IMR-90 (cell line): Measurements from ENCODE around the gene SMC5. TPM values are rescaled to one million over a fixed set of nuclear protein-coding genes. Genes with fewer than 3 reads are reported as not detected.

Experiments
- ATAC-seq: fragments of 200-7000 bp; cut with Tn5 transposase; 2 replicates; pipeline ENCODE4 v1.9.1; 2020; ENCODE audit warnings: low read depth, mild to moderate bottlenecking, moderate library complexity
- Bru-seq: library from RNA; stranded (reverse); fragments of 400-500 nt; gene quantifications from one replicate; lab custom pipeline; 2021; lab: Mats Ljungman, UMichigan
- BruChase-seq, 2 experiments: library from RNA; stranded (reverse); fragments of 400-500 nt; gene quantifications; one replicate each; lab custom pipeline; 2021; lab: Mats Ljungman, UMichigan
- BruUV-seq: library from RNA; stranded (reverse); fragments of 400-500 nt; replicated peaks from 2 replicates; lab custom pipeline; 2021; lab: Mats Ljungman, UMichigan
- CTCF ChIA-PET: fragments of 300-600 bp; formaldehyde crosslinking; extraction: SDS; loops from one replicate; lab custom pipeline; 2021; ENCODE audit warnings: antibody characterized with exemption; lab: Yijun Ruan, JAX
- POLR2A ChIA-PET: fragments of 300-600 bp; sonication (Branson Sonifier 250); formaldehyde crosslinking; loops from one replicate; lab custom pipeline; 2022; ENCODE audit warnings: antibody characterized with exemption; ENCODE audit not compliant: unreplicated experiment; lab: Charles Lee
- DNase-seq: peaks from one replicate; pipeline ENCODE4 v3.0.0; 2013
- H2AFZ ChIP-seq: replicated peaks from 2 replicates; pipeline ENCODE3; 2013; ENCODE audit warnings: low read length, mild to moderate bottlenecking; ENCODE audit not compliant: poor library complexity
- H2AK5ac ChIP-seq: 2 replicates; pipeline ENCODE4 v1.6.1; 2013; ENCODE audit warnings: low read depth, low read length, inconsistent platforms
- H2AK9ac ChIP-seq: replicated peaks from 2 replicates; pipeline ENCODE3; 2013; ENCODE audit warnings: mild to moderate bottlenecking, low read depth, low read length, moderate library complexity; ENCODE audit not compliant: poor library complexity
- H2BK120ac ChIP-seq: 2 replicates; pipeline ENCODE4 v1.6.1; 2013; ENCODE audit warnings: low read depth, low read length, inconsistent platforms
- H2BK15ac ChIP-seq: 3 replicates; pipeline ENCODE4 v1.6.1; 2013; ENCODE audit warnings: low read depth, low read length, inconsistent platforms
- H2BK20ac ChIP-seq: 2 replicates; pipeline ENCODE4 v1.6.1; 2013; ENCODE audit warnings: low read depth, mild to moderate bottlenecking, inconsistent platforms, low read length, moderate library complexity
- H2BK5ac ChIP-seq: 2 replicates; pipeline ENCODE4 v1.6.1; 2013; ENCODE audit warnings: mild to moderate bottlenecking, low read depth, low read length, inconsistent platforms; ENCODE audit not compliant: poor library complexity, severe bottlenecking
- H3K14ac ChIP-seq: replicated peaks from 2 replicates; pipeline ENCODE4 v1.6.1; 2013; ENCODE audit warnings: low read depth, low read length, inconsistent platforms
- H3K18ac ChIP-seq: 2 replicates; pipeline ENCODE4 v1.6.1; 2013; ENCODE audit warnings: low read depth, low read length, control low read depth
- H3K23ac ChIP-seq: 2 replicates; pipeline ENCODE4 v1.6.1; 2013; ENCODE audit warnings: low read depth, low read length, inconsistent platforms
- H3K27ac ChIP-seq: 2 replicates; pipeline ENCODE4 v1.5.1; 2013; ENCODE audit warnings: mild to moderate bottlenecking, control low read depth, low read length; ENCODE audit not compliant: insufficient read depth
- H3K27me3 ChIP-seq: 2 replicates; pipeline ENCODE4 v1.6.1; 2013; ENCODE audit warnings: low read length; ENCODE audit not compliant: control insufficient read depth, insufficient read depth
- H3K36me3 ChIP-seq: 2 replicates; pipeline ENCODE4 v1.6.1; 2013; ENCODE audit warnings: low read length, mixed read lengths; ENCODE audit not compliant: control insufficient read depth, insufficient read depth
- H3K4ac ChIP-seq: 2 replicates; pipeline ENCODE4 v1.6.1; 2013; ENCODE audit warnings: low read depth, low read length, inconsistent platforms
- H3K4me1 ChIP-seq: 2 replicates; pipeline ENCODE4 v1.6.1; 2013; ENCODE audit warnings: low read length, mixed read lengths; ENCODE audit not compliant: control insufficient read depth, insufficient read depth
- H3K4me2 ChIP-seq: 2 replicates; pipeline ENCODE4 v1.6.1; 2013; ENCODE audit warnings: low read depth, mild to moderate bottlenecking, control low read depth, low read length, moderate library complexity
- H3K4me3 ChIP-seq: 2 replicates; pipeline ENCODE4 v1.5.1; 2013; ENCODE audit warnings: low read depth, mild to moderate bottlenecking, control low read depth, low read length, moderate library complexity; ENCODE audit not compliant: insufficient read depth
- H3K56ac ChIP-seq: 2 replicates; pipeline ENCODE4 v1.6.1; 2013; ENCODE audit warnings: low read length, inconsistent platforms; ENCODE audit not compliant: insufficient read depth; ENCODE audit errors: extremely low read depth
- H3K79me1 ChIP-seq, 2 experiments: 2 replicates each; pipeline ENCODE4 v1.6.1; 2013; ENCODE audit warnings: low read length in 2 of 2, inconsistent platforms in 1 of 2, low read depth in 1 of 2
- H3K9ac ChIP-seq: 2 replicates; pipeline ENCODE4 v1.6.1; 2013; ENCODE audit warnings: low read depth, low read length, control low read depth
- H3K9me1 ChIP-seq: 2 replicates; pipeline ENCODE4 v1.6.1; 2013; ENCODE audit warnings: low read length, inconsistent platforms; ENCODE audit not compliant: insufficient read depth
- H3K9me3 ChIP-seq: 2 replicates; pipeline ENCODE4 v1.6.1; 2013; ENCODE audit warnings: low read length; ENCODE audit not compliant: control insufficient read depth, insufficient read depth
- H4K20me1 ChIP-seq: 2 replicates; pipeline ENCODE4 v1.6.1; 2013; ENCODE audit warnings: low read length, inconsistent platforms; ENCODE audit not compliant: insufficient read depth
- H4K5ac ChIP-seq: 2 replicates; pipeline ENCODE4 v1.6.1; 2013; ENCODE audit warnings: mild to moderate bottlenecking, low read depth, low read length, control low read depth
- H4K8ac ChIP-seq, 2 experiments: 2 replicates each; pipeline ENCODE4 v1.6.1; 2013; ENCODE audit warnings: low read depth in 2 of 2, low read length in 2 of 2, control low read depth in 1 of 2, inconsistent platforms in 1 of 2
- H4K91ac ChIP-seq: 2 replicates; pipeline ENCODE4 v1.6.1; 2013; ENCODE audit warnings: low read depth, low read length, inconsistent platforms; ENCODE audit not compliant: insufficient read depth
- CHD1 ChIP-seq: IDR thresholded peaks from 2 replicates; pipeline ENCODE4 v1.6.1; 2012; ENCODE audit warnings: low read depth, low read length, improper control_type of control experiment
- MAFK ChIP-seq: IDR thresholded peaks from 2 replicates; pipeline ENCODE4 v1.6.1; 2012; ENCODE audit warnings: low read depth, low read length, improper control_type of control experiment
- MAZ ChIP-seq: IDR thresholded peaks from 2 replicates; pipeline ENCODE4 v1.6.1; 2012; ENCODE audit warnings: low read depth, mild to moderate bottlenecking, low read length, improper control_type of control experiment, moderate library complexity, borderline replicate concordance
- MXI1 ChIP-seq: IDR thresholded peaks from 2 replicates; pipeline ENCODE4 v1.6.1; 2012; ENCODE audit warnings: low read depth, mild to moderate bottlenecking, low read length, moderate library complexity, borderline replicate concordance
- POLR2A ChIP-seq: IDR thresholded peaks from 2 replicates; pipeline ENCODE4 v1.6.1; 2012; ENCODE audit warnings: mild to moderate bottlenecking, low read depth, low read length
- RAD21 ChIP-seq: IDR thresholded peaks from 2 replicates; pipeline ENCODE4 v1.6.1; 2012; ENCODE audit warnings: low read length, improper control_type of control experiment
- SMC3 ChIP-seq: fragments of 150-350 bp; IDR thresholded peaks from 2 replicates; pipeline ENCODE4 v1.6.1; 2016; ENCODE audit warnings: low read depth, mild to moderate bottlenecking, antibody characterized with exemption, low read length, moderate library complexity
- USF2 ChIP-seq: fragments of 150-350 bp; IDR thresholded peaks from 2 replicates; pipeline ENCODE4 v1.6.1; 2017; ENCODE audit warnings: mild to moderate bottlenecking, antibody characterized with exemption, low read length, low read depth
- WGBS, 2 experiments: methylation state at CpG; one replicate each; pipeline versions ENCODE4 v1.1.5 to v1.1.7; 2013; ENCODE audit warnings: missing lambda C conversion rate in 2 of 2; ENCODE audit not compliant: insufficient read length in 1 of 2; ENCODE audit errors: extremely low coverage in 2 of 2; 5-methylcytosine and 5-hydroxymethylcytosine counted together
- dilution Hi-C: fragments of 300-500 bp; cut with HindIII; formaldehyde crosslinking; loops from one replicate; pipeline ENCODE4 v1.14.3; 2018; ENCODE audit warnings: low sequenced_read_pairs; ENCODE audit not compliant: unreplicated experiment
- in situ Hi-C: fragments of 300-500 bp; cut with MboI; formaldehyde crosslinking; loops from 3 replicates; pipeline ENCODE4 v1.14.3; 2019; ENCODE audit warnings: low sequenced_read_pairs, inconsistent platforms, mixed read lengths
- intact Hi-C: fragments of 100-400 bp; cut with micrococcal nuclease; formaldehyde crosslinking; loops from 2 replicates; pipeline ENCODE4 v1.10.0; 2022
- long read RNA-seq: library from polyadenylated mRNA; unstranded; transcript quantifications from one replicate; pipeline ENCODE4 v2.0.0, GENCODE V29; 2021; ENCODE audit not compliant: unreplicated experiment
- polyA plus RNA-seq, 3 experiments: library from polyadenylated mRNA; depleted of rRNA; stranded (reverse); fragments of >200 nt; gene quantifications; 2 replicates each; pipeline ENCODE4 v1.2.3, GENCODE V29; 2012; ENCODE audit warnings: low replicate concordance in 1 of 3
- total RNA-seq: library from RNA; depleted of rRNA; stranded (reverse); fragments of >200 nt; gene quantifications from 2 replicates; pipeline ENCODE4 v1.2.3, GENCODE V29; 2012; rRNA removed
- TF ChIP-seq, protein P1 (sequence below): conservative IDR thresholded peaks from 2 replicates; pipeline ENCODE4 v1.5.1; 2012; ENCODE audit warnings: mild to moderate bottlenecking, low read depth, low read length, improper control_type of control experiment
- TF ChIP-seq, protein P2 (sequence below): fragments of 150-350 bp; IDR thresholded peaks from 2 replicates; pipeline ENCODE4 v1.6.1; 2016; ENCODE audit warnings: low read depth, mild to moderate bottlenecking, low read length, moderate library complexity, borderline replicate concordance

Gene SMC5
- total RNA-seq (12.0 and 25.8 TPM in 2 replicates), polyA plus RNA-seq (2012; rRNA removed) (10.4 and 13.3 TPM in 2 replicates), Bru-seq, nascent RNA (percentile 96 among the genes with signal in this experiment), BruChase-seq, experiment 1, labeled RNA remaining after a 6-hour chase (percentile 92 among the genes with signal in this experiment), BruChase-seq, experiment 2, labeled RNA remaining after a 2-hour chase (percentile 94 among the genes with signal in this experiment)
- polyA plus RNA-seq (2012; cell fraction: cytosol; rRNA removed): 1.6 and 2.3 TPM in 2 replicates
- 5.2 and 23.3 TPM in 2 replicates for polyA plus RNA-seq (2012; cell fraction: nucleus; rRNA removed; ENCODE audit: low replicate concordance)
- long read RNA-seq, full-length matches to known transcripts: 11 of 41 reads
- long read RNA-seq, partial matches to known transcripts: 20 of 41 reads
- long read RNA-seq, other reads (novel, unspliced or antisense): 10 of 41 reads

GRCh38 chr9:70258692-70259511, at the start of gene SMC5:
Gene SMC5, plus strand, starts transcription at chr9:70258978. Its CDS starts 101 bp downstream, at chr9:70259079.
- 1% methylated on average over 19 of the region's 75 CpGs; no CpG with 5 or more reads in 1 of the 2 experiments for WGBS, 2 experiments
- peak within 1 kb of the TSS; percentile 81 for H3K4me2 ChIP-seq
- H3K9me1 ChIP-seq: 0 out of 2 replicates have a peak, but pooled peaks cover 3% of the 10 kb centered on the region
- H2BK15ac ChIP-seq: peak within 1 kb of the TSS; percentile 97
- peak within 1 kb of the TSS; percentile 96 for H2AFZ ChIP-seq
- peak within 1 kb of the TSS; percentile 99 to 100 for H4K8ac ChIP-seq
- H3K23ac ChIP-seq: peak within 1 kb of the TSS; percentile 99
- no TSS peak for BruUV-seq
- peak within 1 kb of the TSS; percentile 89 for H2BK120ac ChIP-seq
- no peaks in the 10 kb centered on the region for H3K27me3 ChIP-seq
- H2BK5ac ChIP-seq: peak within 1 kb of the TSS; percentile 93
- DNase-seq: peak; percentile 92
- peaks cover 14 to 66% of the 10 kb centered on the region in 2 experiments for H3K79me1 ChIP-seq
- H4K5ac ChIP-seq: peak within 1 kb of the TSS; percentile 92
- peak within 1 kb of the TSS; percentile 98 for H3K56ac ChIP-seq
- H2AK5ac ChIP-seq: peak within 1 kb of the TSS; percentile 96
- intact Hi-C loops: loop anchor here (1.0 to 10.0 kb wide), 3 partner anchors 138 to 344 kb away; no protein-coding TSS in a partner anchor
- H3K4me1 ChIP-seq: peaks cover 26% of the 10 kb centered on the region
- POLR2A ChIA-PET: no interaction called here
- H3K36me3 ChIP-seq: peaks cover 10% of the 10 kb centered on the region; the same call in 1 of the 2 replicates
- H3K4me3 ChIP-seq: peak within 1 kb of the TSS; percentile 75
- in situ Hi-C loops: no loop called here
- H4K91ac ChIP-seq: peak within 1 kb of the TSS; percentile 97
- peak within 1 kb of the TSS; percentile 54; the same call in 1 of the 2 replicates for H2BK20ac ChIP-seq
- peak within 1 kb of the TSS; percentile 98 for H3K9ac ChIP-seq
- H3K14ac ChIP-seq: peak within 1 kb of the TSS; percentile 99
- H4K20me1 ChIP-seq: peaks cover 25% of the 10 kb centered on the region
- peak within 1 kb of the TSS; percentile 97 for H3K27ac ChIP-seq
- H2AK9ac ChIP-seq: peak within 1 kb of the TSS; percentile 99
- peak within 1 kb of the TSS; percentile 86 for H3K18ac ChIP-seq
- 0 out of 2 replicates have a peak, but pooled peaks cover 2% of the 10 kb centered on the region for H3K9me3 ChIP-seq
- peak within 1 kb of the TSS; percentile 97 for H3K4ac ChIP-seq
- peak; percentile 84 for ATAC-seq
- dilution Hi-C loops: no loop called here
- CTCF ChIA-PET: interaction anchor here (2.9 kb wide), 1 partner anchor 148 kb away, joined by 8 read pairs; no protein-coding TSS in a partner anchor
- TF ChIP-seq MAFK (no peak), POLR2A (peak; percentile 96), CHD1 (0 out of 2 replicates have a peak, but pooled peaks have one; percentile 57), SMC3 (no peak), RAD21 (no peak), USF2 (peak; percentile 6; the same call in 1 of the 2 replicates), MAZ (peak; percentile 80; the same call in 1 of the 2 replicates), MXI1 (peak; percentile 67; the same call in 1 of the 2 replicates)
- TF ChIP-seq, protein P1, sequence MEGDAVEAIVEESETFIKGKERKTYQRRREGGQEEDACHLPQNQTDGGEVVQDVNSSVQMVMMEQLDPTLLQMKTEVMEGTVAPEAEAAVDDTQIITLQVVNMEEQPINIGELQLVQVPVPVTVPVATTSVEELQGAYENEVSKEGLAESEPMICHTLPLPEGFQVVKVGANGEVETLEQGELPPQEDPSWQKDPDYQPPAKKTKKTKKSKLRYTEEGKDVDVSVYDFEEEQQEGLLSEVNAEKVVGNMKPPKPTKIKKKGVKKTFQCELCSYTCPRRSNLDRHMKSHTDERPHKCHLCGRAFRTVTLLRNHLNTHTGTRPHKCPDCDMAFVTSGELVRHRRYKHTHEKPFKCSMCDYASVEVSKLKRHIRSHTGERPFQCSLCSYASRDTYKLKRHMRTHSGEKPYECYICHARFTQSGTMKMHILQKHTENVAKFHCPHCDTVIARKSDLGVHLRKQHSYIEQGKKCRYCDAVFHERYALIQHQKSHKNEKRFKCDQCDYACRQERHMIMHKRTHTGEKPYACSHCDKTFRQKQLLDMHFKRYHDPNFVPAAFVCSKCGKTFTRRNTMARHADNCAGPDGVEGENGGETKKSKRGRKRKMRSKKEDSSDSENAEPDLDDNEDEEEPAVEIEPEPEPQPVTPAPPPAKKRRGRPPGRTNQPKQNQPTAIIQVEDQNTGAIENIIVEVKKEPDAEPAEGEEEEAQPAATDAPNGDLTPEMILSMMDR: no peak
- TF ChIP-seq, protein P2, sequence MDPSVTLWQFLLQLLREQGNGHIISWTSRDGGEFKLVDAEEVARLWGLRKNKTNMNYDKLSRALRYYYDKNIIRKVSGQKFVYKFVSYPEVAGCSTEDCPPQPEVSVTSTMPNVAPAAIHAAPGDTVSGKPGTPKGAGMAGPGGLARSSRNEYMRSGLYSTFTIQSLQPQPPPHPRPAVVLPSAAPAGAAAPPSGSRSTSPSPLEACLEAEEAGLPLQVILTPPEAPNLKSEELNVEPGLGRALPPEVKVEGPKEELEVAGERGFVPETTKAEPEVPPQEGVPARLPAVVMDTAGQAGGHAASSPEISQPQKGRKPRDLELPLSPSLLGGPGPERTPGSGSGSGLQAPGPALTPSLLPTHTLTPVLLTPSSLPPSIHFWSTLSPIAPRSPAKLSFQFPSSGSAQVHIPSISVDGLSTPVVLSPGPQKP: no peak
